SK-N-SH (cell line): ENCODE measurements around the gene NAA40. TPM values are rescaled to one million over a fixed set of nuclear protein-coding genes. Genes with fewer than 3 reads are reported as not detected.

Source experiments
- CTCF ChIA-PET: fragments of 300-600, 350-600 bp; formaldehyde crosslinking; extraction: SDS; loops from one replicate; lab custom pipeline; 2021; lab: Yijun Ruan, JAX
- POLR2A ChIA-PET: fragments of 350-600 bp; sonication (Branson Sonifier 250); formaldehyde crosslinking; extraction: SDS; loops from one replicate; lab custom pipeline; 2020; ENCODE audit warnings: antibody characterized with exemption, inconsistent platforms; lab: Yijun Ruan, JAX
- DNase-seq: peaks from one replicate; pipeline ENCODE4 v3.0.0; 2012
- H2AFZ ChIP-seq: fragments of 200-600 bp; sonication (generic); 2 replicates; pipeline ENCODE4 v1.8.1; 2016; ENCODE audit warnings: antibody characterized with exemption, mild to moderate bottlenecking, low read depth
- H3F3A ChIP-seq: fragments of 200-600 bp; sonication (generic); replicated peaks from 2 replicates; pipeline ENCODE3; 2016; ENCODE audit warnings: antibody characterized with exemption, mild to moderate bottlenecking; ENCODE audit not compliant: insufficient read depth
- H3K27ac ChIP-seq, 2 experiments: fragments of 200-500 bp in 1 of 2; fragments of 200-600 bp in 1 of 2; sonication (Bioruptor generic) in 1 of 2; sonication (generic), shearing (Covaris generic) in 1 of 2; 2 replicates each; pipeline versions ENCODE4 v1.5.1 to v1.6.1; 2014 to 2016; ENCODE audit warnings: low read depth in 2 of 2, inconsistent platforms in 1 of 2, low read length in 1 of 2, mild to moderate bottlenecking in 1 of 2, mixed read lengths in 1 of 2
- H3K27me3 ChIP-seq: fragments of 200-600 bp; sonication (generic), shearing (Covaris generic); 2 replicates; pipeline ENCODE4 v1.6.1; 2016; ENCODE audit warnings: mixed run types; ENCODE audit not compliant: insufficient read depth
- H3K36me3 ChIP-seq, 2 experiments: fragments of 200-500 bp in 1 of 2; fragments of 200-600 bp in 1 of 2; sonication (Bioruptor generic) in 1 of 2; sonication (generic) in 1 of 2; replicated peaks in 1 of 2; 2 replicates each; pipeline versions ENCODE3 to v1.5.1; 2014 to 2016; ENCODE audit warnings: low read length in 1 of 2, mild to moderate bottlenecking in 1 of 2; ENCODE audit not compliant: insufficient read depth in 2 of 2, control insufficient read depth in 1 of 2
- H3K4me1 ChIP-seq, 2 experiments: fragments of 200-500 bp in 1 of 2; fragments of 200-600 bp in 1 of 2; sonication (Bioruptor generic) in 1 of 2; sonication (generic), shearing (Covaris generic) in 1 of 2; 2 replicates each; pipeline versions ENCODE4 v1.5.1 to v1.6.1; 2014 to 2016; ENCODE audit warnings: low read depth in 1 of 2, low read length in 1 of 2, mixed run types in 1 of 2; ENCODE audit not compliant: insufficient read depth in 2 of 2, control insufficient read depth in 1 of 2
- H3K4me2 ChIP-seq: fragments of 200-600 bp; sonication (generic), shearing (Covaris generic); 2 replicates; pipeline ENCODE4 v1.6.1; 2017; ENCODE audit warnings: mixed run types
- H3K4me3 ChIP-seq, 2 experiments: fragments of 200-500 bp in 1 of 2; fragments of 200-600 bp in 1 of 2; sonication (Bioruptor generic) in 1 of 2; sonication (generic), shearing (Covaris generic) in 1 of 2; 2 replicates each; pipeline versions ENCODE4 v1.5.1 to v1.8.1; 2014 to 2016; ENCODE audit warnings: low read depth in 2 of 2, inconsistent platforms in 1 of 2, low read length in 1 of 2, mild to moderate bottlenecking in 1 of 2, mixed read lengths in 1 of 2, moderate library complexity in 1 of 2
- H3K79me2 ChIP-seq: fragments of 200-600 bp; sonication (generic); 2 replicates; pipeline ENCODE4 v1.8.1; 2017; ENCODE audit warnings: mild to moderate bottlenecking; ENCODE audit not compliant: insufficient read depth
- H3K9ac ChIP-seq: fragments of 200-600 bp; sonication (generic); 2 replicates; pipeline ENCODE4 v1.6.1; 2017; ENCODE audit warnings: mixed run types
- H3K9me2 ChIP-seq: fragments of 200-600 bp; sonication (generic); 2 replicates; pipeline ENCODE4 v1.6.1; 2017; ENCODE audit warnings: mixed run types
- H3K9me3 ChIP-seq: fragments of 200-600 bp; sonication (generic); 2 replicates; pipeline ENCODE4 v1.6.1; 2017; ENCODE audit warnings: mixed run types, mild to moderate bottlenecking, moderate library complexity
- H4K20me1 ChIP-seq: fragments of 200-600 bp; sonication (generic); 2 replicates; pipeline ENCODE4 v1.6.1; 2017; ENCODE audit warnings: mild to moderate bottlenecking, mixed run types; ENCODE audit not compliant: insufficient read depth
- ELF1 ChIP-seq: IDR thresholded peaks from 2 replicates; pipeline ENCODE4 v1.4.0; 2012
- GATA2 ChIP-seq: sonication (generic); formaldehyde crosslinking; IDR thresholded peaks from 2 replicates; pipeline ENCODE4 v1.5.0; 2020; ENCODE audit warnings: mild to moderate bottlenecking, missing genetic modification reagents
- JUND ChIP-seq: IDR thresholded peaks from 2 replicates; pipeline ENCODE4 v1.4.0; 2012
- NFIC ChIP-seq: IDR thresholded peaks from 2 replicates; pipeline ENCODE4 v1.4.0; 2012; ENCODE audit warnings: borderline replicate concordance
- NRF1 ChIP-seq: IDR thresholded peaks from 2 replicates; pipeline ENCODE4 v1.6.1; 2012; ENCODE audit warnings: low read depth, mild to moderate bottlenecking, low read length
- RAD21 ChIP-seq: IDR thresholded peaks from 2 replicates; pipeline ENCODE4 v1.6.1; 2012; ENCODE audit warnings: mild to moderate bottlenecking, low read length
- RFX5 ChIP-seq: IDR thresholded peaks from 2 replicates; pipeline ENCODE4 v1.6.1; 2012; ENCODE audit warnings: mild to moderate bottlenecking, improper control_type of control experiment, low read length
- SMC3 ChIP-seq: IDR thresholded peaks from 2 replicates; pipeline ENCODE4 v1.6.1; 2012; ENCODE audit warnings: low read depth, low read length, improper control_type of control experiment
- TAF1 ChIP-seq: IDR thresholded peaks from 2 replicates; pipeline ENCODE4 v1.6.1; 2012; ENCODE audit warnings: low read depth, mild to moderate bottlenecking, low read length, moderate library complexity, borderline replicate concordance
- YY1 ChIP-seq: IDR thresholded peaks from 2 replicates; pipeline ENCODE4 v1.4.0; 2012; ENCODE audit warnings: low read depth, mild to moderate bottlenecking
- WGBS: methylation state at CpG from one replicate; pipeline ENCODE4 v1.1.6; 2017; ENCODE audit warnings: low lambda C conversion rate; 5-methylcytosine and 5-hydroxymethylcytosine counted together
- polyA plus RNA-seq, 3 experiments: library from polyadenylated mRNA; depleted of rRNA; stranded (reverse); fragments of >200 nt; gene quantifications; 2 replicates each; pipeline ENCODE4 v1.2.3, GENCODE V29; 2012
- TF ChIP-seq, protein P1 (sequence below): fragments of 200-600 bp; sonication (generic); IDR thresholded peaks from 2 replicates; pipeline ENCODE4 v1.6.1; 2017; ENCODE audit warnings: antibody characterized with exemption, mild to moderate bottlenecking, moderate library complexity
- TF ChIP-seq, protein P2 (sequence below): fragments of 150-350 bp; IDR thresholded peaks from 2 replicates; pipeline ENCODE4 v1.6.1; 2016; ENCODE audit warnings: mild to moderate bottlenecking, low read depth, low read length

NAA40 gene
- polyA plus RNA-seq, 1 of the 3 experiments (the other 2 are of a cell fraction): 33.0 TPM

DNA sequence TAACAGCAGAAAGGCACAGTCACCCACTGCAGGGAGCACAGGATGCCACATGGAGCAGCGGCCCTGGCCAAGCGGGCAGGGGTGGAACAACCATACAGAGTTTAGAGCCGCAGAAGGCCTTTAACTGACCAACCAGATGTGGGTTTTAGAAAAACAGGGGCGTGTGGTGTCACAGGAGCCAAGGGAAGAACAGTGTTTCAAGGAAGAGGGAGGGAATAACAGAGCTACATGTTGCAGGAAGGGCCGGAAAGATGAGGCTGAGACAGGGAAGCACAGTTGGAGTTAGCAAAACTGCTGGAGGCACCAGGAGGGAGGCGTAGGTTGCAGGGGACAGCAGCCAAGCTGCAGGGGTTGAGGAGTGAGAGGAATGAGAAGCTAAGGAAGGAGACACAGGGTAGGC is 7.8 kb upstream of the NAA40 start (continued):
- TF ChIP-seq, protein P1, sequence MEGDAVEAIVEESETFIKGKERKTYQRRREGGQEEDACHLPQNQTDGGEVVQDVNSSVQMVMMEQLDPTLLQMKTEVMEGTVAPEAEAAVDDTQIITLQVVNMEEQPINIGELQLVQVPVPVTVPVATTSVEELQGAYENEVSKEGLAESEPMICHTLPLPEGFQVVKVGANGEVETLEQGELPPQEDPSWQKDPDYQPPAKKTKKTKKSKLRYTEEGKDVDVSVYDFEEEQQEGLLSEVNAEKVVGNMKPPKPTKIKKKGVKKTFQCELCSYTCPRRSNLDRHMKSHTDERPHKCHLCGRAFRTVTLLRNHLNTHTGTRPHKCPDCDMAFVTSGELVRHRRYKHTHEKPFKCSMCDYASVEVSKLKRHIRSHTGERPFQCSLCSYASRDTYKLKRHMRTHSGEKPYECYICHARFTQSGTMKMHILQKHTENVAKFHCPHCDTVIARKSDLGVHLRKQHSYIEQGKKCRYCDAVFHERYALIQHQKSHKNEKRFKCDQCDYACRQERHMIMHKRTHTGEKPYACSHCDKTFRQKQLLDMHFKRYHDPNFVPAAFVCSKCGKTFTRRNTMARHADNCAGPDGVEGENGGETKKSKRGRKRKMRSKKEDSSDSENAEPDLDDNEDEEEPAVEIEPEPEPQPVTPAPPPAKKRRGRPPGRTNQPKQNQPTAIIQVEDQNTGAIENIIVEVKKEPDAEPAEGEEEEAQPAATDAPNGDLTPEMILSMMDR: no peak
- TF ChIP-seq, all 33 proteins: peak for 0

DNA sequence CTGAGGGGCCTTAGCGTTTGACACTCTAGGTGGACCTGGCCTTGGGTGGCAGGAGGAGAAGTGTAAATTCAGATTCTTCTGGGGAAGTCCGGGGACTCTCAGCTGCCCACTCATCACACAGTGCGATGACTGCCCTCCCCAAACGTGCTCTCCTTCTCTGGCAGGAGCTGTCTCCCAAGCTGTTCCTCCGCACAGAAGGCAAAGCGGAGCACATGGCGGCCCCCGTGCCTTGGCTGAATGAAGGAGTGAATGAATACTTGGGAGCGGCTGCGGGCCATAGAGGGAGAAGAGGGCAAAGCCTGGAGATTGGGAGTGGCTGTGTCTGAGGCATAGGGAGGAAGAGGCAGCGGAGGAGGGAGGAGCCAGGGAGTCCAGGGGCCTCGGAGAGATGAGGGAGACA is 6.9 kb upstream of the NAA40 start:
- POLR2A ChIA-PET: interaction anchor here (1.3 kb wide), 1 partner anchor 14 kb away, joined by 5 read pairs; the partner anchor contains the start of gene RCOR2
- no peaks in the 10 kb centered on the region for H4K20me1 ChIP-seq
- H3K27me3 ChIP-seq: no peaks in the 10 kb centered on the region
- no peaks in the 10 kb centered on the region for H3K9me2 ChIP-seq
- H3K4me1 ChIP-seq: no peaks in the 10 kb centered on the region
- CTCF ChIA-PET: interaction anchor here (0.6 to 1.3 kb wide), 2 partner anchors 16 to 1654 kb away, joined by 3 read pairs; no protein-coding TSS in a partner anchor
- no peaks in the 10 kb centered on the region for H3K9me3 ChIP-seq
- no peak for DNase-seq
- H3K79me2 ChIP-seq: no peaks in the 10 kb centered on the region
- no peak overlapping the region for H2AFZ ChIP-seq
- no peaks in the 10 kb centered on the region for H3K36me3 ChIP-seq
- H3K9ac ChIP-seq: no peak overlapping the region
- TF ChIP-seq ELF1: no peak
- TF ChIP-seq NFIC: no peak
- no peak for TF ChIP-seq SMC3
- TF ChIP-seq JUND: no peak
- no peak for TF ChIP-seq GATA2 (CRISPR knock-in tag)
- no peak for TF ChIP-seq RFX5
- no peaks in the 10 kb centered on the region for H3F3A ChIP-seq
- H3K4me2 ChIP-seq: no peak overlapping the region
- H3K27ac ChIP-seq: no peak overlapping the region
- no peak overlapping the region for H3K4me3 ChIP-seq
- 81% methylated on average over 11 of the region's 12 CpGs for WGBS

DNA sequence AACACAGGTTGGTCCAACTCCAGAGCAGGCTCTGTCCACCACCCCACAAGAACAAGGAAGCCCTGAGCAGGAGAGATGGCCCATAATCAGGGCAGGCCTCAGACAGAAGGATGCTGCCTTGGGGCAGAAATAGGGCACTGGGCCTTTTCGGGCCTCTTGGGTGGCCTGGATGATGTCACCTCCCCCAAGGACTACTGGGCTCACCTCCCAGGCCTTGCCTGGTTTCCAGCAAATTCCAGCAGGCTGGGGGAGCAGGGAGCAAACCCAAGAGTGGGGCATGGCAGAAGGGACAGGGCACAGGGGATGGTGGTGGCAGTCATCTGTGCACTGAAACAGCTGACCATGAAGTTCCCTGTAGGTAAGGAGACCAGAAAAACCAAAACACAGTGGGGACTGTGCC is 5.3 kb upstream of the NAA40 start:
- POLR2A ChIA-PET: no interaction called here
- no peaks in the 10 kb centered on the region for H3K9me2 ChIP-seq
- H3K9me3 ChIP-seq: no peaks in the 10 kb centered on the region
- peaks cover 3 to 4% of the 10 kb centered on the region in 2 experiments; a peak in 1 of 4 replicates for H3K4me1 ChIP-seq
- no peak overlapping the region for H3K4me3 ChIP-seq
- no peak overlapping the region for H3K4me2 ChIP-seq
- H3K36me3 ChIP-seq: no peaks in the 10 kb centered on the region
- H3K9ac ChIP-seq: no peak overlapping the region
- no peak overlapping the region for H2AFZ ChIP-seq
- 50% methylated on average over 1 of the region's 1 CpG for WGBS
- no peaks in the 10 kb centered on the region for H3K27me3 ChIP-seq
- no peaks in the 10 kb centered on the region for H3K79me2 ChIP-seq
- no peaks in the 10 kb centered on the region for H3F3A ChIP-seq
- H4K20me1 ChIP-seq: no peaks in the 10 kb centered on the region
- no peak for DNase-seq
- no peak overlapping the region for H3K27ac ChIP-seq
- TF ChIP-seq RAD21 (no peak), NRF1 (no peak), TAF1 (no peak), YY1 (no peak)
- TF ChIP-seq, protein P2, sequence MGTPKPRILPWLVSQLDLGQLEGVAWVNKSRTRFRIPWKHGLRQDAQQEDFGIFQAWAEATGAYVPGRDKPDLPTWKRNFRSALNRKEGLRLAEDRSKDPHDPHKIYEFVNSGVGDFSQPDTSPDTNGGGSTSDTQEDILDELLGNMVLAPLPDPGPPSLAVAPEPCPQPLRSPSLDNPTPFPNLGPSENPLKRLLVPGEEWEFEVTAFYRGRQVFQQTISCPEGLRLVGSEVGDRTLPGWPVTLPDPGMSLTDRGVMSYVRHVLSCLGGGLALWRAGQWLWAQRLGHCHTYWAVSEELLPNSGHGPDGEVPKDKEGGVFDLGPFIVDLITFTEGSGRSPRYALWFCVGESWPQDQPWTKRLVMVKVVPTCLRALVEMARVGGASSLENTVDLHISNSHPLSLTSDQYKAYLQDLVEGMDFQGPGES: no peak
- CTCF ChIA-PET: interaction anchor here (1.1 to 1.8 kb wide), 3 partner anchors 10 to 16 kb away, joined by 3 to 10 read pairs (median 4); partner anchors contain the start of gene RCOR2
